Measurements from ENCODE around the gene TMEM131. TPM values are rescaled to one million over a fixed set of nuclear protein-coding genes. Genes with fewer than 3 reads are reported as not detected.

TMEM131 gene
- total and polyA plus RNA-seq, 2 of the 8 experiments (the other 6 are each of a cell fraction or from before 2014, with no cell fraction given): 9.7 to 22.9 TPM

GRCh38 chr2:97779141-97779540, 216.6 kb downstream of the TMEM131 start:
- Histone ChIP-seq H3K27me3 (replicated peaks in 1 of 4; ENCODE audit: control insufficient read depth in 3 of 4, extremely low read depth in 1 of 4, insufficient read depth in 3 of 4, low read length in 3 of 4) (no peaks in the 10 kb centered on the region; a peak in 2 of 7 replicates), H4K91ac (replicated peaks; ENCODE audit: insufficient read length, low read length) (no peak overlapping the region), H3K18ac (ENCODE audit: extremely low read depth, low read length) (no peak overlapping the region), H4K5ac (ENCODE audit: insufficient read length, low read depth, low read length) (no peak overlapping the region), H2BK15ac (ENCODE audit: low read length) (no peak overlapping the region), H3K4me1 (replicated peaks in 1 of 4; ENCODE audit: control insufficient read depth in 3 of 4, insufficient read depth in 4 of 4, low read length in 3 of 4) (no peaks in the 10 kb centered on the region; a peak in 1 of 7 replicates), H3K4ac (replicated peaks; ENCODE audit: insufficient read length, low read depth, low read length) (no peak overlapping the region), H3K23ac (ENCODE audit: insufficient read length) (no peak overlapping the region), H2BK5ac (ENCODE audit: low read depth, low read length) (no peak overlapping the region), H3K79me2 (ENCODE audit: control insufficient read depth in 1 of 2, insufficient read depth in 2 of 2, low read length in 2 of 2) (no peaks in the 10 kb centered on the region), H3K9ac (replicated peaks in 1 of 4; ENCODE audit: extremely low read depth in 1 of 4, low read depth in 3 of 4, low read length in 3 of 4) (no peak overlapping the region), H3K56ac (replicated peaks; ENCODE audit: insufficient read length, low read depth, low read length) (no peak overlapping the region), H2AK5ac (ENCODE audit: low read depth, low read length) (no peak overlapping the region), H2AFZ (ENCODE audit: low read length) (no peak overlapping the region), H3K36me3 (ENCODE audit: control insufficient read depth in 2 of 4, insufficient read depth in 4 of 4, low read length in 3 of 4) (no peaks in the 10 kb centered on the region; a peak in 2 of 8 replicates), H3K9me3 (ENCODE audit: insufficient read depth in 2 of 2, low read depth in 1 of 2, low read length in 1 of 2) (no peaks in the 10 kb centered on the region), H2BK12ac (ENCODE audit: low read depth, low read length) (no peak overlapping the region), H3K27ac (ENCODE audit: low read depth, low read length) (no peak overlapping the region), H4K8ac (ENCODE audit: extremely low read depth, insufficient read depth, low read length) (no peak overlapping the region), H3K14ac (ENCODE audit: insufficient read length) (no peak overlapping the region), H3K4me2 (ENCODE audit: insufficient read depth in 1 of 2, low read depth in 2 of 2, low read length in 2 of 2) (no peak overlapping the region), H2BK20ac (ENCODE audit: low read length) (no peak overlapping the region), H4K20me1 (replicated peaks in 1 of 2; ENCODE audit: control insufficient read depth in 1 of 2, insufficient read depth in 2 of 2, low read length in 2 of 2) (no peaks in the 10 kb centered on the region), H3K4me3 (ENCODE audit: extremely low read depth in 1 of 4, insufficient read depth in 2 of 4, low read depth in 3 of 4, low read length in 4 of 4) (no peak overlapping the region), H3K79me1 (ENCODE audit: low read depth, low read length) (no peaks in the 10 kb centered on the region; the same call in 1 of the 2 replicates), H3K23me2 (ENCODE audit: low read depth, low read length) (no peaks in the 10 kb centered on the region), H2BK120ac (replicated peaks; ENCODE audit: low read depth, low read length) (no peak overlapping the region)
- ChIA-PET POLR2A (ENCODE audit: partially characterized antibody) (no interaction called here), CTCF (ENCODE audit: partially characterized antibody) (interaction anchor here (3.5 to 6.8 kb wide), 2 partner anchors 12 to 16 kb away, joined by 13 to 60 read pairs; no protein-coding TSS in a partner anchor)
- DNase-seq (ENCODE audit: low read depth in 1 of 2, low spot score in 2 of 2) (no peak), FAIRE-seq (no peak)
- 88% methylated on average over 4 of the region's 4 CpGs; no CpG with 5 or more reads in 1 of the 2 experiments for WGBS, 2 experiments (ENCODE audit: extremely low coverage in 1 of 2, insufficient coverage in 1 of 2, insufficient read length in 1 of 2, insufficient replicate concordance in 2 of 2, low coverage in 1 of 2, low lambda C conversion rate in 2 of 2, missing lambda C conversion rate in 1 of 2)
- TF ChIP-seq USF2 (IDR thresholded peaks at IDR 0.05; ENCODE audit: low read length) (no peak), JUND (IDR thresholded peaks at IDR 0.05; ENCODE audit: low read length) (no peak), CBX8 (IDR thresholded peaks at IDR 0.05; ENCODE audit: borderline replicate concordance, low read depth, low read length) (no peak), ZNF274 (IDR thresholded peaks at IDR 0.05; ENCODE audit: borderline replicate concordance, extremely low read depth, low read length) (no peak), E2F6 (IDR thresholded peaks at IDR 0.05) (no peak), SP1 (IDR thresholded peaks at IDR 0.05; ENCODE audit: low read depth, low read length) (no peak)

Measured in H1 (cell line).